ENCODE results near the gene RBP3.

The RBP3 gene

GRCh38 chr10:47402641-47403301, 54.6 kb downstream of the RBP3 start:
- DNase-seq = peak; percentile 61

- no peak for DNase-seq
Measured at GRCh38 chr10:47403446-47404318, 55.5 kb downstream of the RBP3 start.

GRCh38 chr10:47404446-47404845, 56.3 kb downstream of the RBP3 start:
- DNase-seq = no peak

GRCh38 chr10:47404937-47405336, 56.8 kb downstream of the RBP3 start:
- DNase-seq = no peak

- DNase-seq = peak; percentile 38
Measured at GRCh38 chr10:47405857-47406547, 57.8 kb downstream of the RBP3 start.

GRCh38 chr10:47406548-47406869, 58.3 kb downstream of the RBP3 start:
- no peak for DNase-seq

GRCh38 chr10:47406870-47407691, 58.9 kb downstream of the RBP3 start:
- DNase-seq = peak; percentile 87
